Activated CD4-positive, alpha-beta memory T cell treated with anti-CD3 and anti-CD28 coated beads, Interleukin-2, amount 10 ng/mL, durations not matched to agents 7 days and 5 days (primary cell): ENCODE data around the gene RPS6KA2. TPM values are rescaled to one million over a fixed set of nuclear protein-coding genes. Genes with fewer than 3 reads are reported as not detected.

Experiments used
- CTCF ChIA-PET: fragments of 350-600 bp; sonication (Branson Sonifier 250); formaldehyde crosslinking; loops from one replicate; lab custom pipeline; 2021; ENCODE audit warnings: antibody characterized with exemption, inconsistent platforms; lab: Charles Lee
- POLR2A ChIA-PET: fragments of 350-600 bp; sonication (Branson Sonifier 250); formaldehyde crosslinking; loops from one replicate; lab custom pipeline; 2021; ENCODE audit warnings: antibody characterized with exemption; lab: Charles Lee
- DNase-seq: peaks from one replicate; pipeline ENCODE4 v3.0.0-alpha.2; 2020
- H3K27ac Mint-ChIP-seq: one replicate; pipeline ENCODE4 v1.8.0; 2021; ENCODE audit warnings: mild to moderate bottlenecking, mixed read lengths
- H3K27me3 Mint-ChIP-seq: one replicate; pipeline ENCODE4 v1.8.0; 2021; ENCODE audit warnings: mixed read lengths
- H3K36me3 Mint-ChIP-seq: one replicate; pipeline ENCODE4 v1.8.0; 2021; ENCODE audit warnings: low read depth, mixed read lengths
- H3K4me1 Mint-ChIP-seq: one replicate; pipeline ENCODE4 v1.8.0; 2021; ENCODE audit warnings: mixed read lengths
- H3K4me3 Mint-ChIP-seq: one replicate; pipeline ENCODE4 v1.8.0; 2021; ENCODE audit warnings: mild to moderate bottlenecking, mixed read lengths
- H3K9me3 Mint-ChIP-seq: one replicate; pipeline ENCODE4 v1.8.0; 2021; ENCODE audit warnings: mixed read lengths
- total RNA-seq, 2 experiments: library from RNA; stranded (reverse); gene quantifications; one replicate each; pipeline ENCODE4 v1.2.3, GENCODE V29; 2021

The RPS6KA2 gene
- total RNA-seq, 2 experiments from 2014 or later, result 6.3 to 6.5 TPM

DNA sequence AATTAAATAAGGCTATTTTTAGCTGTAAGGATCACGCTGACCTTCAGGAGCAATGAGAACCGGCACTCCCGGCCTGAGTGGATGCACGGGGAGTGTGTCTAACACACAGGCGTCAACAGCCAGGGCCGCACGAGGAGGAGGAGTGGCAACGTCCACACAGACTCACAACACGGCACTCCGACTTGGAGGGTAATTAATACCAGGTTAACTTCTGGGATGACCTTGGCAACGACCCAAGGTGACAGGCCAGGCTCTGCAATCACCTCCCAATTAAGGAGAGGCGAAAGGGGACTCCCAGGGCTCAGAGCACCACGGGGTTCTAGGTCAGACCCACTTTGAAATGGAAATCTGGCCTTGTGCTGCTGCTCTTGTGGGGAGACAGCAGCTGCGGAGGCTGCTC lies 124.6 kb downstream of the RPS6KA2 start:
- no peak for DNase-seq
- Mint-ChIP-seq H3K4me1 (peaks cover 1% of the 10 kb centered on the region), H3K27me3 (no peaks in the 10 kb centered on the region), H3K9me3 (peaks cover 2% of the 10 kb centered on the region), H3K36me3 (no peaks in the 10 kb centered on the region), H3K27ac (no peak overlapping the region), H3K4me3 (no peak overlapping the region)
- CTCF ChIA-PET, result no interaction called here
- POLR2A ChIA-PET, result interaction anchor here (1.1 kb wide), 1 partner anchor 83 kb away, joined by 3 read pairs; no protein-coding TSS in a partner anchor

DNA sequence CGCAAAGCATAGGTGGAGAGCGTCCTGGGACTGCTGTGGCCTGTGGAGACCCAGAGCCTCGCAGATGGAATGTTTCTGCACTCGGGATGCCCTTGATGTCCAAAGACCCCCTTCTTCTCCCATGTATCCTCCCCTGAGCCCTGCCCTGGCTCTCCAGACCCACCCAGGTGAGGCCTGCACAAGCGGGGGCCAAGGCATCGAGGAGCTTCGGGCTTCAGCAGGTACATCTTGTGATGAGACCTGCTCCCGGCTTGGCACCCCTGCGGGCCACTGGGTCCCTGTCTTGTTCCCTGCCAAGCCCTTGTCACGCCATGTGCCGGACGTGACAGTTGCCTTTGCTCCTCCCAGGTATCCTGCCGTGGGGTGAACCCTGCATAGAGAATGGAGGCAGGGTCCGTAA lies 125.8 kb downstream of the RPS6KA2 start:
- H3K27me3 Mint-ChIP-seq, result no peaks in the 10 kb centered on the region
- POLR2A ChIA-PET, result no interaction called here
- peaks cover 1% of the 10 kb centered on the region for H3K4me1 Mint-ChIP-seq
- DNase-seq, result no peak
- H3K27ac Mint-ChIP-seq, result no peak overlapping the region
- H3K4me3 Mint-ChIP-seq, result no peak overlapping the region
- CTCF ChIA-PET, result interaction anchor here (1.2 kb wide), 1 partner anchor 12 kb away, joined by 3 read pairs; no protein-coding TSS in a partner anchor
- H3K9me3 Mint-ChIP-seq, result peaks cover 2% of the 10 kb centered on the region
- H3K36me3 Mint-ChIP-seq, result no peaks in the 10 kb centered on the region

DNA sequence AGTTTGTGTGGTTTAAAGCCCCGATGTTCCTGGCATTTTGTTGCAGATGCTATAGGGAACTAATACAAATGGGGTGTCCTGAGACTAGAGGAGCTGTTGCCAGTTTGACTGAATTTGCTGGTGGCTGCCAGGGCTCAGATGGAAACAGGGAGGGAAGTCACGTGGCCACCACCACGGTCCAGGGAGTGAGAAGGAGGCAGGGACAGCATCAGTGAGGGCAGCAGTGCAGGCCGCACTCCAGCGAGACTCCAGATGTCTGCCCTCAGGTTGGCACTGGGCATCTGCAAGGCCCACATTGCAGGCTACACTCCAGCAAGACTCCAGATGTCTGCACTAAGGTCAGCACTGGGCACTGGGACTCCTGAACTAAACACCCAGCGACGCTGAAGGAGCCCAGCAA lies 126.8 kb downstream of the RPS6KA2 start:
- H3K4me3 Mint-ChIP-seq, result no peak overlapping the region
- peaks cover 2% of the 10 kb centered on the region for H3K9me3 Mint-ChIP-seq
- ChIA-PET POLR2A (no interaction called here), CTCF (interaction anchor here (1.2 kb wide), 1 partner anchor 13 kb away, joined by 3 read pairs; no protein-coding TSS in a partner anchor)
- H3K36me3 Mint-ChIP-seq, result no peaks in the 10 kb centered on the region
- H3K27me3 Mint-ChIP-seq, result no peaks in the 10 kb centered on the region
- DNase-seq, result no peak
- peaks cover 1% of the 10 kb centered on the region for H3K4me1 Mint-ChIP-seq
- no peak overlapping the region for H3K27ac Mint-ChIP-seq

DNA sequence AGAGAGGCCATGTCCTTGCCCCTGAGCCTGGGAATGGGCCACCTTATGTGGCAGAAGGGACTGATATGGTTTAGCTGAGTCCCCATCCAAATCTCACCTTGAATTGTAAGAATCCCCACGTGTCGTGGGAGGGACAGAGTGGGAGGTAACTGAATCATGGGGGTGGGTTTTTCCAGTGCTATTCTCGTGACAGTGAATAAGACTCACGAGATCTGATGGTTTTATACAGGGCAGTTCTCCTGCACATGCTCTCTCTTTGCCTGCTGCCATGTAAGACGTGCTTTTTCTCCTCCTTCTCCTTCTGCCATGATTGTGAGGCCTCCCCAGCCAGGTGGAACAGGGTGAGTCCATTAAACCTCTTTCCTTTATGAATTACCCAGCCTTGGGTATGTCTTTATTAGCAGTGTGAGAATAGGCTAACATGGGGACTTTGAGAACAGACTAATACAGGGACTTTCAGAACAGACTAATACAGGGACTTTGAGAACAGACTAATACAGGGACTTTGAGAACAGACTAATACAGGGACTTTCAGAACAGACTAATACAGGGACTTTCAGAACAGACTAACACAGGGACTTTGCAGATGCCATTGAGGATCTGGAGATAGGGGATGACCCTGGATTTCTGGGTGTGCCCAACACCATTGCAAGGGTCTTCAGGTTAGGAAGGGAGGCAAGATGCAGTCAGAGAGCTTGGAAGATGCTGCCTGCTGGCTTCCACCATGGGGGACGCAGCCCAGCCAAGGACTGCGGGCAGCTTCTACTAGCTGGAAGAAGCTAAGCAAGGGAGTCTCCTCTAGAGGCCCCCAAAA lies 127.5 kb downstream of the RPS6KA2 start:
- no peaks in the 10 kb centered on the region for H3K36me3 Mint-ChIP-seq
- ChIA-PET POLR2A (no interaction called here), CTCF (no interaction called here)
- H3K4me1 Mint-ChIP-seq, result peaks cover 6% of the 10 kb centered on the region
- DNase-seq, result no peak
- no peak overlapping the region for H3K4me3 Mint-ChIP-seq
- no peaks in the 10 kb centered on the region for H3K27me3 Mint-ChIP-seq
- peaks cover 2% of the 10 kb centered on the region for H3K9me3 Mint-ChIP-seq
- no peak overlapping the region for H3K27ac Mint-ChIP-seq

DNA sequence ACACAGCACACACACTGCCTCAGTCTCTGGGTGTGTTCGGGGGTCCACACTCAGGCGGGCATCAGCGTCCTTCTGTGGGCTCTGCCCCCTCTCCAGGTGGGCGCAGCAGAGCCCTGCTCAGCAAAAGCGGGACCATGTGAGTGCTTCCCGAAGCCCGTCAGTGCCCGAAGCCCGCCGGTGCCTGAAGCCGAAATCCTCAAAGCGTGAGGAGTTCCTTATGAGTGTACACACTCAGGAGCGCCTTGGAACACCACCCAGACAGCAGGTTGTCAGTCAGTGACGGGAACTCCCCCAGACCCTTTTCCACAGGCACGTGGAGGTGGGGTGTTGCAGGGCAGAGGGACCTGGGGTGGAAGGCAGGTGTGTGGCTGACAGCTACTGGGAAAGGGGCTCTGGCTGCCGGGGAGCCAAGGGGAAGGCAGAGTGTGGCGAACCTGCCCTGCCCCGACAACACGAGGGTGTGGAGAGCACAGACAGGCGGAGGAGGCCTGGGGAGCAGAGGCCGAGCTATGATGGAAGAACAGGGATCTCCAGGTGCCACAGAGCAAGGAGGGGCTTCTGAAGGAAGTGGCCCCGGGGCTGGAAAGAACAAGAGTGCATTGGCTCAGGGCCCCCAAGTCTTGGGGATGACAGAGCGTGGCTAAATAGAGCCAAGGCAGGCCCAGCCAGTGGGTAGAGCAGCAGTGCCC lies 128.2 kb downstream of the RPS6KA2 start:
- Mint-ChIP-seq H3K27me3 (no peaks in the 10 kb centered on the region), H3K4me1 (peaks cover 6% of the 10 kb centered on the region), H3K27ac (no peak overlapping the region), H3K36me3 (no peaks in the 10 kb centered on the region), H3K4me3 (no peak overlapping the region), H3K9me3 (peaks cover 2% of the 10 kb centered on the region)
- CTCF ChIA-PET, result no interaction called here
- POLR2A ChIA-PET, result no interaction called here
- no peak for DNase-seq

DNA sequence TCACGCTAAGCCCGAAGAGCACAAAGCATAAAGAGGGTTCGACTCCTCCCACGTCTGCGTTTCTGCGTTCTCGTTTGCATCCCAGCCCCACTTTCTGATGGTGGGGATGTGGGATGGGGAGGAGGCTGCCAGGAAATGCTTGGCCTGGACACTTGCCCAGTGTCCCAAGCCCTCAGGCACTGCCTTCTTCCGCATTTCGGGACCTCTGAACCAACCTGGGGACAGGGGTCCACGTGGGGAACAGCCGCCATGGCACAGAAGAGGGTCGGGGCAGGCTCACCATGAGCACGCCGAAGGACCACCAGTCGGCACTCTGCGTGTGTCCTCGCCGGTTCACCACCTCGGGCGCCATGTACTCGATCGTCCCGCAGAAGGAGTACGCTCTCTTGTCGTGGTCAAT lies 128.8 kb downstream of the RPS6KA2 start:
- Mint-ChIP-seq H3K4me1 (peaks cover 6% of the 10 kb centered on the region), H3K27me3 (no peaks in the 10 kb centered on the region), H3K36me3 (no peaks in the 10 kb centered on the region), H3K27ac (no peak overlapping the region), H3K4me3 (no peak overlapping the region), H3K9me3 (peaks cover 2% of the 10 kb centered on the region)
- no peak for DNase-seq
- POLR2A ChIA-PET, result no interaction called here
- CTCF ChIA-PET, result no interaction called here

DNA sequence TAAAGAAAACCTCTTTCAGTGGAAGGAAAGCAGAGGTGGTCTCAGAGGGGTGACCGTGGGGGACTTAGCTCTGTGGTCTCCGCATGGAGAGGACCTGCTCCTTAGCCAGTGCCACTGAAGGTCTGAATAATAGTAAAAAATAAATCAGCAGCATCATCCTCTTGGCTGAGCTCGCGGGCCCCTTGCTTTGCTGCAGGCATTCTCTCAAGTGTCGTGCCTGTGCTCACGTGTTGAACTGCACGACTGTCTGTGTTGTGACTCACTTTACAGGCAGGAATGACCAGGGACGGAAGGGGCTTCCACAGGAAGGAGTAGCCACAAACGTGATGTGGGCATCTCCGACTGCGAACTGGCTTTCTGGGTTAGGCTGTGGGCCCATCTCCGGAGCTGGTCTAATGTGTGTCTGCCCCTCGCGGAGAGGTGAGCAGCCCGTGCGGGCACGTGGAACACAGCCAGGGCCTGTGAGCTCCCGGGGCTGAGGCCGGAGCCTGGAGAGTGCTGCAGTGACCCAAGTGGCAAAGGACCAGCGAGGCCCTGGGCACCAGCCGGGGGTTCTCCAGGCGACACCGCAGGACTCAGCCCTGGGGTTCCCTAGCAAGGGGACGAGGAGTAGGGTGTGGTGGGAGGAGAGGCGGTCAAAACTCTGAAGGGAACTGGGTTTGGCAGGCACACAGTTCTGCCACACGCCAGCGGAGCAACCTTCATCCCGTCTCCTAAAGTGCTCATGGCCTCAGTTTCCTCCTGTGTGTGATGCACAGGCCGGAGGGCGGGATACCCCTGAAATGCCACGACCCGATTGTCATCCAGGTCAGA lies 129.8 kb downstream of the RPS6KA2 start:
- H3K4me1 Mint-ChIP-seq, result peaks cover 6% of the 10 kb centered on the region
- DNase-seq, result no peak
- H3K27me3 Mint-ChIP-seq, result no peaks in the 10 kb centered on the region
- CTCF ChIA-PET, result no interaction called here
- no peak overlapping the region for H3K4me3 Mint-ChIP-seq
- POLR2A ChIA-PET, result no interaction called here
- H3K9me3 Mint-ChIP-seq, result peaks cover 2% of the 10 kb centered on the region
- H3K27ac Mint-ChIP-seq, result no peak overlapping the region
- no peaks in the 10 kb centered on the region for H3K36me3 Mint-ChIP-seq

DNA sequence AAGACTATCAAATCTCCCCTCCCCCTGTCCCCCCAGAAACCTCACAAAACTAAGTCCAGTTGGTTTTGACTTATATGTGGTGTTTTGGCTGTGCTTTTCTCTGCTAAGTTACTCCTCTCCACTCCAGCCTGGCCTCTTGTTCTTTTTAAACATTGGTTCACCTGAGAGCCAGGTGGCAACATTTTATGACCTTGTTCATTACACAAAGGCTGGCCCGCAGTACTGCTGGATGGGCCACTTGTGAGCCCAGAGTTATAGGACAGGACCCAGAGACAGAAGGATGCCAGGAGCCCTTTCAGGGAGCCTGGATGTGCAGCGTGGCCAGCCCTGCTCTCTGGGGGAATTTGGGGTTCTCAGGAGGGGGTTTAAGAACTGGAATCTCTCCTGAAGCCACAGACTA lies 130.6 kb downstream of the RPS6KA2 start:
- Mint-ChIP-seq H3K27ac (no peak overlapping the region), H3K36me3 (no peaks in the 10 kb centered on the region)
- CTCF ChIA-PET, result no interaction called here

DNA sequence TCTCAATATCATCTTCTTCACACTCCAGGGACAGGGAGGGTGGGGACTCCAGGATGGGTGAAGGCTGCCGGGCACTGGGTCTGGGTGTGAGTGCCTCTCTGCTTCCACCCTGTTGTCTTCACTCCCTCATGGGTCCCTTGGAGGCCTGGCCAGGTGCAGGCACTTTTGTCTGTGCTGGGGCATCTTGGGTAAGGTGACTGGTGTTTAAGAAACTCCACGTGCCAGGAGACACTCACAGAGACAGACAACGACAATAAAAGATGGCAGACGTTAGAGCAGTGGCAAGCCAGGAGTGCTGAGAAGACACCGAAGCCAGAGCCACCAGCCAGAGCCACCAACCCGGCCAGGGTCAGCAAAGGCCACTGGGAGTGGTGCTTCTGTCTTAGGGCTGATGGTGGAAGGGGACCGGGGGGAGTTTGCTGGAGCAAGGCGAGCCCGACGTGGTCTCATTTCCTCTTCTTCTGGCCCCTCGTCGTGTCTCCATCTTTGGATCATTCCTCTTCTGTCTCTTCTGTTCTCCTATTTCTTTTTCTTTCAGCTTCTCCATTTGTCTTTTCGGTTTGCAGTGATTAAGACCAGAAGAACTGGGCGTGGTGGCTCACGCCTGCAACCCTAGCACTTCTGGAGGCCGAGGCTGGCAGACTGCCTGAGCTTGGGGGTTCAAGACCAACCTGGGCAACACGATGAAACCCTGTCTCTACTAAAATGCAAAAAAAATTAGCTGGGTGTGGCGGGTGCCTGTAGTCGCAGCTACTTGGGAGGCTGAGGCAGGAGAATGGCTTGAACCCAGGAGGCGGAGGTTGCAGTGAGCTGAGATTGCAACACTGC lies 131.3 kb downstream of the RPS6KA2 start:
- no peak overlapping the region for H3K4me3 Mint-ChIP-seq
- POLR2A ChIA-PET, result no interaction called here
- CTCF ChIA-PET, result no interaction called here
- H3K36me3 Mint-ChIP-seq, result no peaks in the 10 kb centered on the region
- peaks cover 2% of the 10 kb centered on the region for H3K9me3 Mint-ChIP-seq
- no peak for DNase-seq
- peaks cover 6% of the 10 kb centered on the region for H3K4me1 Mint-ChIP-seq
- H3K27me3 Mint-ChIP-seq, result no peaks in the 10 kb centered on the region
- H3K27ac Mint-ChIP-seq, result no peak overlapping the region

More for the DNA sequence above, 130.6 kb downstream of the RPS6KA2 start:
- Mint-ChIP-seq H3K9me3 (peaks cover 2% of the 10 kb centered on the region), H3K4me1 (peaks cover 6% of the 10 kb centered on the region), H3K4me3 (no peak overlapping the region), H3K27me3 (no peaks in the 10 kb centered on the region)
- POLR2A ChIA-PET, result no interaction called here
- no peak for DNase-seq

DNA sequence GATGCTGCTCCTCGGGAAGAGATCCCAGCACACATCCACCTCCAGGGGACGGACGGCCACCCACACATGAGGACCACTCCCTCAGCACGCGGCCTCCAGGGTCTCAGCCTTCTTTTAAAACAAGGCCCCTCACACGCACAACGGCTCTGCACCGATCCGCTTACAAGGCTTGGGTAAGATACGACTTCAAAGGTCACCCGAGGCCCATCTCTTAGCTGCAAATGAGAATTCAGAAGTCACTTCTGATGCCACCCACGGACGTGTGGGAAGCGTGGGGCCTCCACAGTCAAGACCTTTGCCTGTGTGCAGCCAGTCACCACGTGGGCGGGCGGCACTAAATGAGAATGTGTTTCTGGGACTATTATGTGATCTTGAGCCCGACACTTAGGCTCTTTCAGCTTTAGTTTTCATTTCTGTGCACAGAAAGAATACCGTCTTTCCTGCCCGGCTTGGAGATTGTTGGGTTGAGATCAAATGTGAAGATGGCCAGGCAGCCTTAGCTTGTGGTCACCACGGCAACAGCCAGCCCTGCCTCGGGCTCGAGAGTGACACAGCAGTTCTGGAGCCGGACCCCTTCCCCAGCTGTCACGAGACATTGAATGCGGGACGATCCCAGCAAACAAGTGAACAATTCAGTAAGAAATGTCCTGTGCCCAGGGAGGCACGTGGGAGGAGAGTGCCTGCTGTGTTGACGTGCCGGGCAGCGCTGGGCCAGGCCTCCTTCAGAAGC lies 132.1 kb downstream of the RPS6KA2 start:
- H3K27ac Mint-ChIP-seq, result no peak overlapping the region
- no peak overlapping the region for H3K4me3 Mint-ChIP-seq
- CTCF ChIA-PET, result no interaction called here
- H3K36me3 Mint-ChIP-seq, result no peaks in the 10 kb centered on the region
- H3K4me1 Mint-ChIP-seq, result peaks cover 6% of the 10 kb centered on the region
- H3K27me3 Mint-ChIP-seq, result no peaks in the 10 kb centered on the region
- H3K9me3 Mint-ChIP-seq, result peaks cover 2% of the 10 kb centered on the region
- no peak for DNase-seq
- POLR2A ChIA-PET, result no interaction called here

DNA sequence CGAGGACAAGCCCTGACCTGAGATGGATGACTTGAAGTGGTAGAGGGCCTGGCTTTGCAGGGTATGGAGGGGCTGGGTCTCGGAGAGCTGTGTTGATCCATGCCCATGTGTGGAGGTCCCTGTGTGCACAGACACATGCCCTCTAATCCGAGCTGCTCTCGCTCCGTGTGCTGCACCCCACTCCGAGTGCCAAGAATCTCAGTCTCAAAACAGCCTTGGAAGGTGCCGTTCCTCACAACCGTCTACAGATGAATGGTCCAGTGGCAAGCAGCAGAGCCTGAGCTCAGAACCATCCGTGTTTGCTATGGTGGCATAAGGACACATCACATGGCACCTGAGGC lies 133.0 kb downstream of the RPS6KA2 start:
- POLR2A ChIA-PET, result no interaction called here

More for the DNA sequence above, 133.0 kb downstream of the RPS6KA2 start:
- Mint-ChIP-seq H3K9me3 (peaks cover 2% of the 10 kb centered on the region), H3K27me3 (no peaks in the 10 kb centered on the region), H3K4me3 (no peak overlapping the region), H3K27ac (no peak overlapping the region), H3K4me1 (peaks cover 10% of the 10 kb centered on the region), H3K36me3 (peaks cover 6% of the 10 kb centered on the region)
- CTCF ChIA-PET, result no interaction called here
- DNase-seq, result no peak
